ENCODE data around the gene HECA. TPM values are rescaled to one million over a fixed set of nuclear protein-coding genes. Genes with fewer than 3 reads are reported as not detected.

HECA gene
- total and polyA plus RNA-seq, 10 of the 15 experiments (the other 5 are each of a cell fraction or from before 2014, with no cell fraction given): 0.52 to 7.2 (median 2.7) TPM

GRCh38 chr6:139126255-139126654, 8.6 kb upstream of the HECA start:
- no TSS peak for BruUV-seq (replicated peaks)
- no peak for DNase-seq (ENCODE audit: low read depth, low spot score)
- TF ChIP-seq MTA3 (IDR thresholded peaks at IDR 0.05; ENCODE audit: borderline replicate concordance, low read length): no peak
- no peak for TF ChIP-seq KDM1A (IDR thresholded peaks at IDR 0.05; ENCODE audit: borderline replicate concordance)
- no peak for TF ChIP-seq CBFB (IDR thresholded peaks at IDR 0.05; ENCODE audit: low read depth)
- TF ChIP-seq NR2C2 (IDR thresholded peaks at IDR 0.05; ENCODE audit: borderline replicate concordance, control insufficient read depth, insufficient read length, low read depth): no peak
- TF ChIP-seq RFX5 (IDR thresholded peaks at IDR 0.05; ENCODE audit: low read depth, low read length): no peak
- TF ChIP-seq ZBED1 (IDR thresholded peaks at IDR 0.05; ENCODE audit: borderline replicate concordance): no peak
- TF ChIP-seq ZNF274 (IDR thresholded peaks at IDR 0.05; ENCODE audit: insufficient read depth, insufficient read length): no peak
- no peak for TF ChIP-seq HSF1 (IDR thresholded peaks at IDR 0.05; ENCODE audit: low read depth, low read length)
- no peak for TF ChIP-seq RELA (IDR thresholded peaks at IDR 0.05; ENCODE audit: borderline replicate concordance, partially characterized antibody)
- no peak for TF ChIP-seq HDAC6 (IDR thresholded peaks at IDR 0.05; ENCODE audit: unreplicated experiment)
- TF ChIP-seq ATF7 (IDR thresholded peaks at IDR 0.05; ENCODE audit: low read depth): no peak
- TF ChIP-seq PAX8 (IDR thresholded peaks at IDR 0.05): no peak
- no peak for TF ChIP-seq POU2F2 (IDR thresholded peaks at IDR 0.05; ENCODE audit: borderline replicate concordance, low read depth, low read length)
- no peak for TF ChIP-seq TCF7 (IDR thresholded peaks at IDR 0.05; ENCODE audit: borderline replicate concordance)
- TF ChIP-seq ZNF622 (IDR thresholded peaks at IDR 0.05): no peak

More at GRCh38 chr6:139126255-139126654, 8.6 kb upstream of the HECA start:
- Histone ChIP-seq H3K4me3 (no peak overlapping the region), H3K36me3 (ENCODE audit: control insufficient read depth in 2 of 2, insufficient read depth in 2 of 2, low read length in 1 of 2) (no peaks in the 10 kb centered on the region), H4K20me1 (ENCODE audit: control insufficient read depth, insufficient read depth) (no peaks in the 10 kb centered on the region), H3K9me3 (replicated peaks; ENCODE audit: control insufficient read depth, insufficient read depth, low read length) (no peaks in the 10 kb centered on the region; the same call in 2 of the 3 replicates), H3K4me2 (ENCODE audit: control insufficient read depth, insufficient read depth) (no peak overlapping the region), H3K27me3 (replicated peaks in 1 of 2; ENCODE audit: control insufficient read depth in 2 of 2, insufficient read depth in 2 of 2, low read length in 1 of 2) (no peaks in the 10 kb centered on the region), H3K9ac (ENCODE audit: control insufficient read depth, insufficient read depth, low read length) (no peak overlapping the region), H3K4me1 (ENCODE audit: control insufficient read depth, insufficient read depth, low read length) (peaks cover 4% of the 10 kb centered on the region; the same call in 1 of the 2 replicates), H2AFZ (ENCODE audit: control insufficient read depth, low read depth, low read length) (no peak overlapping the region), H3K79me2 (ENCODE audit: control insufficient read depth, insufficient read depth, low read length) (no peaks in the 10 kb centered on the region), H3K27ac (ENCODE audit: control insufficient read depth, insufficient read depth) (no peak overlapping the region)
- in situ Hi-C loops (cut with MboI): loop anchor here (5.0 kb wide), 1 partner anchor 241 kb away; no protein-coding TSS in a partner anchor
- SMC1A ChIA-PET (ENCODE audit: uncharacterized antibody, unreplicated experiment): interaction anchor here (1.5 to 4.1 kb wide), 3 partner anchors 91 to 141 kb away, joined by 3 to 30 read pairs (median 5); no protein-coding TSS in a partner anchor
- CTCF ChIA-PET: interaction anchor here (1.1 to 4.0 kb wide), 5 partner anchors 8 to 239 kb away, joined by 3 to 51 read pairs (median 9); no protein-coding TSS in a partner anchor
- 44% methylated on average over 3 of the region's 3 CpGs for WGBS (ENCODE audit: insufficient coverage, insufficient replicate concordance, low lambda C conversion rate, missing lambda C conversion rate)
- no peak for ATAC-seq
- intact Hi-C loops (cut with micrococcal nuclease; ENCODE audit: unreplicated experiment): no loop called here
- no peak for FAIRE-seq
- RAD21 ChIA-PET (ENCODE audit: unreplicated experiment): no interaction called here
- POLR2A ChIA-PET: no interaction called here
